HL-60 (cell line): ENCODE results near the gene POU4F1.

Experiments used
- GABPA ChIP-seq: IDR thresholded peaks from 2 replicates; pipeline ENCODE4 v1.6.1; 2012; ENCODE audit warnings: low read depth
- POLR2AphosphoS5 ChIP-seq: IDR thresholded peaks from 2 replicates; pipeline ENCODE4 v1.6.1; 2012; ENCODE audit warnings: low read depth
- TF ChIP-seq, protein P1 (sequence below): IDR thresholded peaks from one replicate; pipeline ENCODE4 v1.5.1; 2011; ENCODE audit warnings: low read length, control low read depth, inconsistent platforms; ENCODE audit not compliant: insufficient read depth

DNA sequence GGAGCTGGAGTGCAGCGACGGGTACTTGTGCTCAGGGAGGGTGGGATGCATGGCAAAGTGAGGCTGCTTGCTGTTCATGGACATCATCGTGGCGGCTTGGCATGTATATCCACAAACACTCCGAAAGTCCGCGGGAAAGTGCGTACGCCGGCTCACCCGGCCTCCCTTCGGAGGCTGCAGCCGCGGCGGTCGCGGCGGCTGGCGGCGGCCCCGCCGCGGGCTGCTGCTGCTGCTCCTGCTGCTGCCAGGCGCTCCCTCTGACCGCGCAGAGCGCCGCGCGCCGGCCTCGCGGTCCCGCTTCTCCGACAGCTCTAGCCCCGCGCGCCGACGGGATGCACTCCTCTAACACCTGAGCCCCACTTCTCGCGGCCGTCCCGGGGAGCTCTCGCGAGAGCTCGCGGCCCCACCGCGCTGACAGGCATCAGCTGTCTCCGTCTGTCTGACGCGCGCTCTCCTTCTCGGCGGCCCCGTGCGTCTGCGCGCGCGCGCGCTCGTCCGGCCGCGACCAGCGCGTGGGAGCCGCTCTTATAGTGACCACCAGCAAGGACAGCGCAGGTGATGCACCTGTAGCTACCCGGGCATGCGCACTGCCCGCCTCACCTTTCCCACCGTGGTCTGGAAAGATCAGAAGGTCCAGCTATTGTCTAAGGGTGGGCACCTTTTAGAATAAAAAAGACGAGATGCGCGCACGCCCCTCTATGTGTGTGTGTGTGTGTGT, at the start of gene POU4F1:
- TF ChIP-seq, protein P1, sequence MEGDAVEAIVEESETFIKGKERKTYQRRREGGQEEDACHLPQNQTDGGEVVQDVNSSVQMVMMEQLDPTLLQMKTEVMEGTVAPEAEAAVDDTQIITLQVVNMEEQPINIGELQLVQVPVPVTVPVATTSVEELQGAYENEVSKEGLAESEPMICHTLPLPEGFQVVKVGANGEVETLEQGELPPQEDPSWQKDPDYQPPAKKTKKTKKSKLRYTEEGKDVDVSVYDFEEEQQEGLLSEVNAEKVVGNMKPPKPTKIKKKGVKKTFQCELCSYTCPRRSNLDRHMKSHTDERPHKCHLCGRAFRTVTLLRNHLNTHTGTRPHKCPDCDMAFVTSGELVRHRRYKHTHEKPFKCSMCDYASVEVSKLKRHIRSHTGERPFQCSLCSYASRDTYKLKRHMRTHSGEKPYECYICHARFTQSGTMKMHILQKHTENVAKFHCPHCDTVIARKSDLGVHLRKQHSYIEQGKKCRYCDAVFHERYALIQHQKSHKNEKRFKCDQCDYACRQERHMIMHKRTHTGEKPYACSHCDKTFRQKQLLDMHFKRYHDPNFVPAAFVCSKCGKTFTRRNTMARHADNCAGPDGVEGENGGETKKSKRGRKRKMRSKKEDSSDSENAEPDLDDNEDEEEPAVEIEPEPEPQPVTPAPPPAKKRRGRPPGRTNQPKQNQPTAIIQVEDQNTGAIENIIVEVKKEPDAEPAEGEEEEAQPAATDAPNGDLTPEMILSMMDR, result no peak
- TF ChIP-seq GABPA (no peak), POLR2AphosphoS5 (no peak)
